HepG2 (cell line): Measurements from ENCODE around the gene FOXD2. TPM values are rescaled to one million over a fixed set of nuclear protein-coding genes. Genes with fewer than 3 reads are reported as not detected.
A peak's percentile ranks its signal among the peaks of the same experiment; 100 is the strongest.

Experiments
- BHLHE40 ChIP-seq: IDR thresholded peaks from 2 replicates; pipeline ENCODE4 v1.6.1; 2011; ENCODE audit warnings: low read length, improper control_type of control experiment
- DMTF1 ChIP-seq: sonication (generic); formaldehyde crosslinking; IDR thresholded peaks from 2 replicates; pipeline ENCODE4 v1.4.0; 2020; ENCODE audit warnings: mild to moderate bottlenecking, missing genetic modification reagents
- EP300 ChIP-seq, 3 experiments: sonication (generic) in 1 of 3; formaldehyde crosslinking in 1 of 3; IDR thresholded peaks; 2 replicates each; pipeline versions ENCODE4 v1.5.1 to v1.6.1; 2011 to 2020; ENCODE audit warnings: low read depth in 2 of 3, low read length in 2 of 3, borderline replicate concordance in 1 of 3, improper control_type of control experiment in 1 of 3, mild to moderate bottlenecking in 1 of 3, missing genetic modification reagents in 1 of 3, moderate library complexity in 1 of 3
- ETV6 ChIP-seq: sonication (generic); formaldehyde crosslinking; conservative IDR thresholded peaks from 2 replicates; pipeline ENCODE4 v1.4.0; 2020; ENCODE audit warnings: missing genetic modification reagents
- FIP1L1 ChIP-seq: fragments of 200-400 bp; formaldehyde crosslinking; IDR thresholded peaks from 2 replicates; pipeline ENCODE4 v1.6.1; 2018; ENCODE audit warnings: low read depth, mild to moderate bottlenecking, low read length, moderate library complexity, borderline replicate concordance; ENCODE audit not compliant: insufficient read depth
- FOSL1 ChIP-seq: sonication (generic); formaldehyde crosslinking; IDR thresholded peaks from 2 replicates; pipeline ENCODE4 v1.9.0; 2021; ENCODE audit warnings: missing genetic modification reagents, borderline replicate concordance
- FOXO1 ChIP-seq: sonication (generic); formaldehyde crosslinking; IDR thresholded peaks from 2 replicates; pipeline ENCODE4 v1.4.0; 2020; ENCODE audit warnings: missing genetic modification reagents
- GABPB1 ChIP-seq: IDR thresholded peaks from 2 replicates; pipeline ENCODE4 v1.6.1; 2016; ENCODE audit warnings: mild to moderate bottlenecking, missing genetic modification reagents, moderate library complexity, missing compliant biosample characterization
- HHEX ChIP-seq: IDR thresholded peaks from 2 replicates; pipeline ENCODE4 v1.6.1; 2016; ENCODE audit warnings: control low read depth
- HNF4A ChIP-seq: sonication (generic); formaldehyde crosslinking; IDR thresholded peaks from 2 replicates; pipeline ENCODE4 v1.4.0; 2020; ENCODE audit warnings: missing genetic modification reagents
- JUND ChIP-seq: sonication (generic); formaldehyde crosslinking; IDR thresholded peaks from 2 replicates; pipeline ENCODE4 v1.8.0; 2022; ENCODE audit warnings: mild to moderate bottlenecking, missing genetic modification reagents
- KDM3A ChIP-seq: IDR thresholded peaks from 2 replicates; pipeline ENCODE4 v1.6.1; 2018; ENCODE audit warnings: low read depth, missing compliant biosample characterization
- MAX ChIP-seq: IDR thresholded peaks from 2 replicates; pipeline ENCODE4 v1.6.1; 2012; ENCODE audit warnings: inconsistent platforms
- MBD4 ChIP-seq: IDR thresholded peaks from 2 replicates; pipeline ENCODE4 v1.6.1; 2012; ENCODE audit warnings: low read length, inconsistent platforms, borderline replicate concordance
- MLX ChIP-seq: IDR thresholded peaks from 2 replicates; pipeline ENCODE4 v1.6.1; 2016
- RXRA ChIP-seq: sonication (generic); formaldehyde crosslinking; IDR thresholded peaks from 2 replicates; pipeline ENCODE4 v1.5.1; 2020; ENCODE audit warnings: missing genetic modification reagents
- RXRB ChIP-seq: IDR thresholded peaks from 2 replicates; pipeline ENCODE4 v1.6.1; 2016; ENCODE audit warnings: borderline replicate concordance, missing genetic modification reagents, missing compliant biosample characterization
- SRSF9 ChIP-seq: fragments of 200-400 bp; formaldehyde crosslinking; IDR thresholded peaks from 2 replicates; pipeline ENCODE4 v1.6.1; 2018; ENCODE audit warnings: borderline replicate concordance, mild to moderate bottlenecking, low read depth, low read length; ENCODE audit not compliant: insufficient read depth, poor library complexity, severe bottlenecking
- YEATS4 ChIP-seq: sonication (generic); formaldehyde crosslinking; IDR thresholded peaks from 2 replicates; pipeline ENCODE4 v1.4.0; 2020; ENCODE audit warnings: missing genetic modification reagents, borderline replicate concordance
- ZBTB39 ChIP-seq: sonication (generic); formaldehyde crosslinking; IDR thresholded peaks from 2 replicates; pipeline ENCODE4 v1.5.0; 2020; ENCODE audit warnings: missing genetic modification reagents
- ZFP41 ChIP-seq: sonication (generic); formaldehyde crosslinking; IDR thresholded peaks from 2 replicates; pipeline ENCODE4 v1.4.0; 2020; ENCODE audit warnings: mild to moderate bottlenecking, missing genetic modification reagents, borderline replicate concordance
- ZNF282 ChIP-seq: fragments of 450-650 bp; IDR thresholded peaks from 2 replicates; pipeline ENCODE4 v1.6.1; 2018; ENCODE audit not compliant: partially characterized antibody
- ZNF382 ChIP-seq: sonication (generic); formaldehyde crosslinking; IDR thresholded peaks from 2 replicates; pipeline ENCODE4 v1.5.0; 2020; ENCODE audit warnings: missing genetic modification reagents, mild to moderate bottlenecking, borderline replicate concordance
- ZNF740 ChIP-seq: sonication (generic); formaldehyde crosslinking; IDR thresholded peaks from 2 replicates; pipeline ENCODE4 v1.4.0; 2020; ENCODE audit warnings: missing genetic modification reagents
- ZNF749 ChIP-seq: sonication (generic); formaldehyde crosslinking; IDR thresholded peaks from 2 replicates; pipeline ENCODE4 v1.8.0; 2022; ENCODE audit warnings: mild to moderate bottlenecking, missing genetic modification reagents, moderate library complexity, borderline replicate concordance
- ZSCAN12 ChIP-seq: sonication (generic); formaldehyde crosslinking; IDR thresholded peaks from 2 replicates; pipeline ENCODE4 v1.9.0; 2021; ENCODE audit warnings: mild to moderate bottlenecking, missing genetic modification reagents
- polyA plus RNA-seq, 8 experiments: library from polyadenylated mRNA; depleted of rRNA in 3 of 8; stranded (reverse) in 7 of 8; unstranded in 1 of 8; fragments of >200 nt; fragmentation: Illumina TruSeq in 4 of 8; extraction: Trizol in 4 of 8; gene quantifications; 2 replicates each; pipeline versions ENCODE4 v1.2.1 to v1.2.3, GENCODE V29; 2011 to 2016; ENCODE audit warnings: low read depth in 4 of 8, missing spikeins in 1 of 8, mixed read lengths in 1 of 8; ENCODE audit not compliant: insufficient read depth in 1 of 8
- total RNA-seq, 5 experiments: library from RNA; depleted of rRNA; stranded (reverse); fragments of >200 nt; fragmentation: Illumina TruSeq; extraction: Trizol; gene quantifications; 2 replicates each; pipeline ENCODE4 v1.2.3, GENCODE V29; 2016; ENCODE audit warnings: low read depth in 1 of 5

FOXD2 gene
- total and polyA plus RNA-seq, 2 of the 13 experiments (the other 11 are each of a cell fraction or from before 2014, with no cell fraction given): 0.01 to 0.09 TPM

GRCh38 chr1:47390843-47391242 is 47.0 kb upstream of the FOXD2 start (continued):
- TF ChIP-seq ZBTB39 (CRISPR knock-in tag): no peak
- TF ChIP-seq RXRA (CRISPR knock-in tag): no peak; the same call in 1 of the 2 replicates
- TF ChIP-seq ZNF282: no peak
- TF ChIP-seq FOXO1 (CRISPR knock-in tag): no peak
- TF ChIP-seq ZNF382 (CRISPR knock-in tag): no peak
- TF ChIP-seq MBD4: no peak
- no peak for TF ChIP-seq KDM3A (CRISPR knock-in tag)
- TF ChIP-seq JUND (CRISPR knock-in tag): no peak
- 0 out of 2 replicates have a peak, but pooled peaks have one; percentile 58 for TF ChIP-seq BHLHE40
- no peak for TF ChIP-seq ETV6 (CRISPR knock-in tag)
- no peak for TF ChIP-seq ZNF740 (CRISPR knock-in tag)
- no peak for TF ChIP-seq ZFP41 (CRISPR knock-in tag)
- TF ChIP-seq ZSCAN12 (CRISPR knock-in tag): no peak
- TF ChIP-seq MAX: peak; percentile 9; the same call in 1 of the 2 replicates
- no peak for TF ChIP-seq SRSF9
- TF ChIP-seq EP300 (IDR thresholded peaks at IDR 0.05; ENCODE audit: low read depth in 2 of 2, low read length in 2 of 2): peak in 1 of 2 experiments; percentile 73; a peak in 1 of 4 replicates
- TF ChIP-seq EP300 (CRISPR knock-in tag; IDR thresholded peaks at IDR 0.05; ENCODE audit: borderline replicate concordance): peak; percentile 40; the same call in 1 of the 2 replicates
- no peak for TF ChIP-seq GABPB1
- TF ChIP-seq RXRB (CRISPR knock-in tag): peak; percentile 52
- 0 out of 2 replicates have a peak, but pooled peaks have one; percentile 30 for TF ChIP-seq HHEX (CRISPR knock-in tag)
- TF ChIP-seq MLX (CRISPR knock-in tag): no peak
- TF ChIP-seq FIP1L1: no peak
- TF ChIP-seq DMTF1 (CRISPR knock-in tag): no peak
- TF ChIP-seq YEATS4: peak; percentile 39; the same call in 1 of the 2 replicates
- no peak for TF ChIP-seq ZNF749 (CRISPR knock-in tag)
- TF ChIP-seq HNF4A: peak; percentile 74; the same call in 1 of the 2 replicates
- no peak for TF ChIP-seq FOSL1 (CRISPR knock-in tag)
